PFSK-1 (cell line): Measurements from ENCODE around the gene USH2A.

Source experiments
- POLR2AphosphoS5 ChIP-seq: IDR thresholded peaks from 2 replicates; pipeline ENCODE4 v1.6.1; 2012; ENCODE audit warnings: low read depth, mild to moderate bottlenecking, control low read depth, low read length, moderate library complexity
- REST ChIP-seq, 2 experiments: IDR thresholded peaks; 2 replicates each; pipeline versions ENCODE4 v1.6.1 to v1.8.0; 2011 to 2012; ENCODE audit warnings: low read depth in 2 of 2, low read length in 2 of 2, control low read depth in 1 of 2, inconsistent platforms in 1 of 2, mild to moderate bottlenecking in 1 of 2, moderate library complexity in 1 of 2; ENCODE audit not compliant: insufficient read depth in 1 of 2
- SIN3A ChIP-seq: IDR thresholded peaks from 2 replicates; pipeline ENCODE4 v1.6.1; 2012; ENCODE audit warnings: mild to moderate bottlenecking, low read length, moderate library complexity, borderline replicate concordance; ENCODE audit not compliant: insufficient read depth

GRCh38 chr1:215720126-215720525 lies 703.1 kb downstream of the USH2A start:
- TF ChIP-seq POLR2AphosphoS5 (no peak), SIN3A (no peak), REST (IDR thresholded peaks at IDR 0.05; ENCODE audit: insufficient read depth in 1 of 2, low read depth in 2 of 2, low read length in 2 of 2) (no peak)
